Gastroesophageal sphincter (tissue), 3 donors: ENCODE results near the gene MTFP1.

ENCODE experiments used
- POLR2AphosphoS5 ChIP-seq: sonication (generic); formaldehyde crosslinking; IDR thresholded peaks from one replicate; pipeline ENCODE4 v1.6.1; 2017; ENCODE audit warnings: antibody characterized with exemption
- TF ChIP-seq, protein P1 (sequence below), 4 experiments: fragments of 200-600 bp in 2 of 4; fragments of 450-650 bp in 2 of 4; sonication (generic) in 1 of 4; IDR thresholded peaks; one replicate each; pipeline ENCODE4 v1.5.1; 2017 to 2019; ENCODE audit warnings: antibody characterized with exemption in 4 of 4, mild to moderate bottlenecking in 2 of 4, moderate library complexity in 2 of 4

DNA sequence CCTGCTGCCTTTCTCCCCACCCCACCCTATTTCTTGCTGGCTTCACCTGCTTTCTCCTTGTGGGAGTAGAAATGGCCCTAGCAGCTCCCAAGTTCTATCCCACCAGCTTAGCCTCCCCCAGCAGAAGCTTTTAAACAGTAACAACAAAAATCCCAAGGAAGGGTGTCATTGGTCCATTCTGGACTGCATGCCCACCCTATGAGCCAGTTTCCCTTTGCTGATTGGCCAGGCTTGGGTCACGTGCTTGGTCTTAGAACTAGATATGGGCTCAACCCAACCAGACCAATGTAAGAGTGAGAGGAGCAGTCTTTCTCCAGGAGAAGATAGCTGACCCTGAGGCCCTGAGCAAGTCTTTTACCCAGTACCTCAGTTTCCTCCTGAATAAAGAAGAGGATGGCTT, 2.3 kb downstream of the MTFP1 start:
- TF ChIP-seq, protein P1, sequence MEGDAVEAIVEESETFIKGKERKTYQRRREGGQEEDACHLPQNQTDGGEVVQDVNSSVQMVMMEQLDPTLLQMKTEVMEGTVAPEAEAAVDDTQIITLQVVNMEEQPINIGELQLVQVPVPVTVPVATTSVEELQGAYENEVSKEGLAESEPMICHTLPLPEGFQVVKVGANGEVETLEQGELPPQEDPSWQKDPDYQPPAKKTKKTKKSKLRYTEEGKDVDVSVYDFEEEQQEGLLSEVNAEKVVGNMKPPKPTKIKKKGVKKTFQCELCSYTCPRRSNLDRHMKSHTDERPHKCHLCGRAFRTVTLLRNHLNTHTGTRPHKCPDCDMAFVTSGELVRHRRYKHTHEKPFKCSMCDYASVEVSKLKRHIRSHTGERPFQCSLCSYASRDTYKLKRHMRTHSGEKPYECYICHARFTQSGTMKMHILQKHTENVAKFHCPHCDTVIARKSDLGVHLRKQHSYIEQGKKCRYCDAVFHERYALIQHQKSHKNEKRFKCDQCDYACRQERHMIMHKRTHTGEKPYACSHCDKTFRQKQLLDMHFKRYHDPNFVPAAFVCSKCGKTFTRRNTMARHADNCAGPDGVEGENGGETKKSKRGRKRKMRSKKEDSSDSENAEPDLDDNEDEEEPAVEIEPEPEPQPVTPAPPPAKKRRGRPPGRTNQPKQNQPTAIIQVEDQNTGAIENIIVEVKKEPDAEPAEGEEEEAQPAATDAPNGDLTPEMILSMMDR (IDR thresholded peaks at IDR 0.05), result no peak
- TF ChIP-seq POLR2AphosphoS5, result no peak
